Measurements from ENCODE around the gene CARS2.

DNA sequence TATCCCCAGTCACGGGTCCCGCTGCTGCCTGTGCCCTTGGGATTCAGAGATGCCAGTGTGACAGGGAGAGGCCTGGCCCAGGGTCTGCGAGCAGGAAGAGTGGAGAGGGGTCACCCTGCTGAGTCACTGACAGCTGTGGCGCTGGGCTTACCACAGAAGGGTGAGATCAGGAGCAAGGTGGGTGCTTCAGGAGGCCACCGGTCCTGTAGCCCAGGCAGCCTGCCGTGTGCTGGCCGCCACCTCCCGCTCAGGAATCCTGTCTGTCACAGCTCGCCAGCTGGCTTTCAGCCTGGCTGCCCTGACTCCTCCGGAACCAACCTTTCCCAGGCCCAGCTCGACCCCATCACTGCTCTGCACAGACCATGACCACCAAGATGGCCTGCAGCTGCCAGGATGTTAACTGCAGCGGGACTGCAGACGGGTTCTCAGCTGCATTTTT is 65.3 kb downstream of the CARS2 start:
- TF ChIP-seq, protein P1, sequence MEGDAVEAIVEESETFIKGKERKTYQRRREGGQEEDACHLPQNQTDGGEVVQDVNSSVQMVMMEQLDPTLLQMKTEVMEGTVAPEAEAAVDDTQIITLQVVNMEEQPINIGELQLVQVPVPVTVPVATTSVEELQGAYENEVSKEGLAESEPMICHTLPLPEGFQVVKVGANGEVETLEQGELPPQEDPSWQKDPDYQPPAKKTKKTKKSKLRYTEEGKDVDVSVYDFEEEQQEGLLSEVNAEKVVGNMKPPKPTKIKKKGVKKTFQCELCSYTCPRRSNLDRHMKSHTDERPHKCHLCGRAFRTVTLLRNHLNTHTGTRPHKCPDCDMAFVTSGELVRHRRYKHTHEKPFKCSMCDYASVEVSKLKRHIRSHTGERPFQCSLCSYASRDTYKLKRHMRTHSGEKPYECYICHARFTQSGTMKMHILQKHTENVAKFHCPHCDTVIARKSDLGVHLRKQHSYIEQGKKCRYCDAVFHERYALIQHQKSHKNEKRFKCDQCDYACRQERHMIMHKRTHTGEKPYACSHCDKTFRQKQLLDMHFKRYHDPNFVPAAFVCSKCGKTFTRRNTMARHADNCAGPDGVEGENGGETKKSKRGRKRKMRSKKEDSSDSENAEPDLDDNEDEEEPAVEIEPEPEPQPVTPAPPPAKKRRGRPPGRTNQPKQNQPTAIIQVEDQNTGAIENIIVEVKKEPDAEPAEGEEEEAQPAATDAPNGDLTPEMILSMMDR (IDR thresholded peaks at IDR 0.05; ENCODE audit: insufficient read depth, low read length, poor library complexity, severe bottlenecking): no peak
- no peak for TF ChIP-seq EZH2phosphoT487 (conservative IDR thresholded peaks at IDR 0.05; ENCODE audit: low read length)
